HL-60/S4 (cell line): ENCODE results near the gene PWWP2A.

Experiments used
- in situ Hi-C: fragments of 300-500 bp; cut with MboI; formaldehyde crosslinking; loops from 2 replicates; pipeline ENCODE4 v1.14.3; 2022; ENCODE audit warnings: low sequenced_read_pairs

PWWP2A gene

GRCh38 chr5:160133918-160134304 lies 14.7 kb upstream of the PWWP2A start:
- in situ Hi-C loops = no loop called here

GRCh38 chr5:160133071-160133917 lies 14.0 kb upstream of the PWWP2A start:
- in situ Hi-C loops = no loop called here

- in situ Hi-C loops = no loop called here
Observed at GRCh38 chr5:160129841-160130240, 10.6 kb upstream of the PWWP2A start.

- in situ Hi-C loops = no loop called here
Observed at GRCh38 chr5:160128632-160129031, 9.4 kb upstream of the PWWP2A start.

- in situ Hi-C loops = no loop called here
Observed at GRCh38 chr5:160119905-160120266, 636 bp upstream of the PWWP2A start.

- in situ Hi-C loops = no loop called here
Observed at GRCh38 chr5:160118349-160119141, 705 bp downstream of the PWWP2A start.

GRCh38 chr5:160116991-160117390 lies 2.3 kb downstream of the PWWP2A start:
- in situ Hi-C loops = no loop called here

GRCh38 chr5:160108124-160108523 lies 11.1 kb downstream of the PWWP2A start:
- in situ Hi-C loops = no loop called here

GRCh38 chr5:160105686-160106360 lies 13.4 kb downstream of the PWWP2A start:
- in situ Hi-C loops = no loop called here

GRCh38 chr5:160097991-160098390 lies 21.3 kb downstream of the PWWP2A start:
- in situ Hi-C loops = no loop called here

GRCh38 chr5:160096178-160096577 lies 23.1 kb downstream of the PWWP2A start:
- in situ Hi-C loops = no loop called here

GRCh38 chr5:160092960-160093707 lies 26.1 kb downstream of the PWWP2A start:
- in situ Hi-C loops = no loop called here

GRCh38 chr5:160092514-160092913 lies 26.7 kb downstream of the PWWP2A start:
- in situ Hi-C loops = no loop called here

- in situ Hi-C loops = no loop called here
Observed at GRCh38 chr5:160090059-160090458, 29.2 kb downstream of the PWWP2A start.

GRCh38 chr5:160089531-160089930 lies 29.7 kb downstream of the PWWP2A start:
- in situ Hi-C loops = no loop called here

- in situ Hi-C loops = no loop called here
Observed at GRCh38 chr5:160088805-160089204, 30.4 kb downstream of the PWWP2A start.

- in situ Hi-C loops = no loop called here
Observed at GRCh38 chr5:160087199-160087598, 32.1 kb downstream of the PWWP2A start.

- in situ Hi-C loops = no loop called here
Observed at GRCh38 chr5:160084144-160084543, 35.1 kb downstream of the PWWP2A start.

GRCh38 chr5:160083501-160083900 lies 35.7 kb downstream of the PWWP2A start:
- in situ Hi-C loops = no loop called here

GRCh38 chr5:160082614-160083500 lies 36.4 kb downstream of the PWWP2A start:
- in situ Hi-C loops = no loop called here
